ACC112 (cell line): ENCODE measurements around the gene SPAG6.

Experiments
- H2AFZ ChIP-seq: fragments of 200-600 bp; sonication (generic); one replicate; pipeline ENCODE4 v1.6.0; 2017; ENCODE audit warnings: antibody characterized with exemption, low read length; ENCODE audit not compliant: unreplicated experiment
- H3K27ac ChIP-seq: fragments of 200-600 bp; sonication (generic); 2 replicates; pipeline ENCODE4 v1.5.1; 2014; ENCODE audit warnings: low read depth, mild to moderate bottlenecking, antibody characterized with exemption, low read length, moderate library complexity
- H3K27me3 ChIP-seq: fragments of 200-600 bp; sonication (generic); 2 replicates; pipeline ENCODE4 v1.6.1; 2014; ENCODE audit warnings: mild to moderate bottlenecking, antibody characterized with exemption, low read length, moderate library complexity, mixed read lengths; ENCODE audit not compliant: insufficient read depth
- H3K36me3 ChIP-seq: fragments of 200-600 bp; sonication (generic); 2 replicates; pipeline ENCODE4 v1.6.1; 2016; ENCODE audit warnings: mild to moderate bottlenecking, antibody characterized with exemption, low read length, moderate library complexity, mixed read lengths; ENCODE audit not compliant: insufficient read depth
- H3K4me1 ChIP-seq: fragments of 200-600 bp; sonication (generic); one replicate; pipeline ENCODE4 v1.6.1; 2016; ENCODE audit warnings: low read length, mixed read lengths; ENCODE audit not compliant: insufficient read depth, unreplicated experiment, control insufficient read depth
- H3K4me3 ChIP-seq: fragments of 200-600 bp; sonication (generic); 2 replicates; pipeline ENCODE4 v1.5.1; 2014; ENCODE audit warnings: mild to moderate bottlenecking, low read depth, low read length
- H3K79me2 ChIP-seq: fragments of 200-600 bp; sonication (generic); one replicate; pipeline ENCODE4 v1.6.0; 2016; ENCODE audit warnings: low read length; ENCODE audit not compliant: control insufficient read depth, unreplicated experiment, insufficient read depth

SPAG6 gene

DNA sequence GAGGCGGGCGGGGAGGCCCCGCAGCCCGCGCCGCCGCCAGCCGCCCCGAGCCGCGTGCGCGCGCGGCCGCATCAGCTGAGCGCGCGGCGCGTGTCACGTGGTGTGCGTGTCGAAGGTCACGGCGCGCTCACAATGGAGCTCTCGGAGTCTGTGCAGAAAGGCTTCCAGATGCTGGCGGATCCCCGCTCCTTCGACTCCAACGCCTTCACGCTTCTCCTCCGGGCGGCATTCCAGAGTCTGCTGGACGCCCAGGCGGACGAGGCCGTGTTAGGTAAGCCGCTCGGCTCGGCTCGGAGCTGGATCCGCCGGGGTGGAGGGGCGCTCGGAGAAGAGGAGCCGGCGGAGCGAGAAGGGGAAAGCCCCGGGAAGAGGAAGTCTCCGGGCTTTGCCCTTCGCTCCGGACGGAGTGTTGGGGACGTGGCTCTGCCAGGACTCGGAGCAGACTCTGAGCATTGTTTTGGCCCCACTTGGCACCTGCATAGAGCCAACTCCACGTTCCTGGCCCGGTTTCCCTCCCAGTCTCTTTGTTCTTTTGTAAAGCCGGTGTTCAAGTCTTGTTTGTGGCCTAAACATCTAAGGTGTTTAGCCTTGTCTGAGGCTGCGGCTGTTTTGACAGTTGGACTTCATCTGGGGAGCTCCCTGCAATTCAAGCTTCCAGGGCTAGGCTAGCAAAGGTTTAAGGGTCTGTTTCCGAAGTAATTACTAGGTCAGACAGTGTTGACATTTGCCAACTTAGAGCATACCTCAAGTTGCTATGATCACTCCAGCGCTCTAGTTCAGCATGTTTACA is 28.8 kb upstream of the SPAG6 start, which contains the start of gene COMMD3:
Gene COMMD3, plus strand, starts transcription at position 103 of the 790 bp plus-strand sequence. Its CDS starts 30 bp downstream, at position 133.
- Histone ChIP-seq H3K79me2 (peaks cover 24% of the 10 kb centered on the region), H2AFZ (peak within 1 kb of the TSS; percentile 69), H3K27me3 (no peaks in the 10 kb centered on the region), H3K4me1 (peaks cover 31% of the 10 kb centered on the region), H3K27ac (peak within 1 kb of the TSS; percentile 87), H3K4me3 (peak within 1 kb of the TSS; percentile 84), H3K36me3 (no peaks in the 10 kb centered on the region)

GRCh38 chr10:22317076-22317370 is 28.3 kb upstream of the SPAG6 start:
- Histone ChIP-seq H3K36me3 (no peaks in the 10 kb centered on the region), H3K27ac (peak overlapping the region; percentile 87; the same call in 1 of the 2 replicates), H3K79me2 (peaks cover 24% of the 10 kb centered on the region), H2AFZ (peak overlapping the region; percentile 49), H3K27me3 (peaks cover 2% of the 10 kb centered on the region), H3K4me1 (peaks cover 31% of the 10 kb centered on the region), H3K4me3 (peak overlapping the region; percentile 84)

GRCh38 chr10:22317771-22318565 is 27.3 kb upstream of the SPAG6 start:
- Histone ChIP-seq H3K79me2 (peaks cover 32% of the 10 kb centered on the region), H3K4me1 (peaks cover 38% of the 10 kb centered on the region), H3K27ac (no peak overlapping the region), H3K4me3 (peak overlapping the region; percentile 84), H3K36me3 (no peaks in the 10 kb centered on the region), H3K27me3 (peaks cover 11% of the 10 kb centered on the region), H2AFZ (no peak overlapping the region)

DNA sequence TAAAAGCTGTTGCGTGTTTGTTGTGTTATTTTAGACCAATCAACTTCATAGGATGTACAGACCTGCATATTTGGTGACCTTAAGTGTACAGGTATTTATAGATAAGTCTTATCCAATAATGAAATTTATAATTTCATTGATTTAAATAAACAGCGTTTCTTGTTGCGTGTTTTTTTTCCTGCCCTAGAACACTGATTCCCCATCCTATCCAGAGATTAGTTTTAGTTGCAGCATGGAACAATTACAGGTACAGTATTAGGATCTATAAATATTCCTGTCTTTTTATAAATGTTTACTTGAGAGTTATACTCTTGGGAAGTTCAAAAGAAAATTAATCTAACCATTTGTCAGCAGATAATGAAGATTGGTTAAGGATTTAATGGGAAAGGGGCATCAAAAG is 26.5 kb upstream of the SPAG6 start:
- no peak overlapping the region for H2AFZ ChIP-seq
- H3K27ac ChIP-seq, result no peak overlapping the region
- H3K4me1 ChIP-seq, result peaks cover 45% of the 10 kb centered on the region
- peaks cover 20% of the 10 kb centered on the region for H3K27me3 ChIP-seq
- H3K36me3 ChIP-seq, result no peaks in the 10 kb centered on the region
- no peak overlapping the region for H3K4me3 ChIP-seq
- peaks cover 40% of the 10 kb centered on the region for H3K79me2 ChIP-seq

DNA sequence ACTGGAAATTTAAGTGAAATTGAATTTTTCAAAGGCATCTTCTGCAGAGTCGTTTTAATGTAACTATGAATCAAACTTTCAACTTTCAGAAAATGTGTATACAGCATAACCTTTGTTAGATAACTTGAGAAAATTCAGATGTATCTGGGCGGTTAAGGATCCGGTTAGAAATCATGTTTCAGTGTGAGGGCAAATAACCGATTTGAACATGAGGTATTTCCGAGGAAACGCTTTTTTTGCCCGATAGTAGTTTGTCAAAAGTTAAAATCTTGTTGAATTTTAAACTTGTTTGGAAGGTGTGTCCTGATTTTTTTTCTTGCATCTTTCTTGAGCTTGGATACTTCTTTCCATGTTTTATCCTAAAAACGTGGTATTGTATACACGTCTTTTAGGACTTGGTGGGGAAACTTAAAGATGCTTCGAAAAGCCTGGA is 25.7 kb upstream of the SPAG6 start:
- Histone ChIP-seq H3K36me3 (no peaks in the 10 kb centered on the region), H2AFZ (peak overlapping the region; percentile 97), H3K79me2 (peaks cover 48% of the 10 kb centered on the region), H3K4me1 (peaks cover 45% of the 10 kb centered on the region), H3K27ac (no peak overlapping the region), H3K4me3 (peak overlapping the region; percentile 76), H3K27me3 (peaks cover 27% of the 10 kb centered on the region)

DNA sequence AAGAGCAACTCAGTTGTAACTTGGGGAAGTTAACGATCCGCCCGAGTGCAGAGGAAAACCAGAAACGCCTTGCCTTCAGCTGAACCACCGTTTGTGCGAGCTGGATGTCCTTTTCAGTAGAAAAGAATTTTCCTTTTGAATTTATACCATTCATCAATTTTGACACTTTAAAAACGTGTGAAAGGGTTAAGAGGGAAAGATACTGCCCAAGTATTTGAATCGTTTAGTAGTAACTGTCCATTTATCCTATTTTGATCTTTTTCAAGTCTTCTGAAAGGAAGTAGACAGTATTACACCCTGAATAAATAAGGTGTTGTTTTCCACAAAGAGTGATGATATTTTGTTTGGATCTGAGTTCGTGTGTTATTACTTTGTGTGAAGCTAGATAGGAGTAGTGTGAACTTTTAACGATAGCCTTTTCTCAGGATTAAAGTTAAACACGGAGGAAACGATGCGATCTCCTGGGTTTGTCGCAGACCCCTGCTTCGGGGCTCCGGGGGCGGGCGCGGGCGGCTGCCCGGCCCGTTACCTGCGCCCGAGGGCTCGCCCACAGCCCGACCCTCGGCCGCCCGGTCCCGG is 25.2 kb upstream of the SPAG6 start:
- H3K4me1 ChIP-seq, result peaks cover 41% of the 10 kb centered on the region
- peak overlapping the region; percentile 76 for H3K4me3 ChIP-seq
- peaks cover 53% of the 10 kb centered on the region for H3K79me2 ChIP-seq
- peaks cover 29% of the 10 kb centered on the region for H3K27me3 ChIP-seq
- H3K36me3 ChIP-seq, result no peaks in the 10 kb centered on the region
- peak overlapping the region; percentile 54; the same call in 1 of the 2 replicates for H3K27ac ChIP-seq
- H2AFZ ChIP-seq, result peak overlapping the region; percentile 97

GRCh38 chr10:22320591-22321155 is 24.6 kb upstream of the SPAG6 start, which contains the start of gene BMI1:
BMI1 (plus strand) TSS chr10:22321099; CDS start chr10:22326450, 5,351 bp downstream.
- peak within 1 kb of the TSS; percentile 93 for H3K4me3 ChIP-seq
- H3K79me2 ChIP-seq, result peaks cover 55% of the 10 kb centered on the region
- H3K36me3 ChIP-seq, result no peaks in the 10 kb centered on the region
- H3K27me3 ChIP-seq, result peaks cover 29% of the 10 kb centered on the region
- peak within 1 kb of the TSS; percentile 97 for H2AFZ ChIP-seq
- peak within 1 kb of the TSS; percentile 54; the same call in 1 of the 2 replicates for H3K27ac ChIP-seq
- H3K4me1 ChIP-seq, result peaks cover 36% of the 10 kb centered on the region

GRCh38 chr10:22321156-22321923 is 24.0 kb upstream of the SPAG6 start:
- Histone ChIP-seq H3K27me3 (peaks cover 29% of the 10 kb centered on the region), H3K36me3 (no peaks in the 10 kb centered on the region), H3K79me2 (peaks cover 60% of the 10 kb centered on the region), H2AFZ (peak overlapping the region; percentile 64), H3K4me1 (peaks cover 40% of the 10 kb centered on the region), H3K4me3 (peak overlapping the region; percentile 93), H3K27ac (peak overlapping the region; percentile 42; the same call in 1 of the 2 replicates)

GRCh38 chr10:22321924-22322640 is 23.2 kb upstream of the SPAG6 start:
- Histone ChIP-seq H3K79me2 (peaks cover 63% of the 10 kb centered on the region), H3K27me3 (peaks cover 29% of the 10 kb centered on the region)

More at GRCh38 chr10:22321924-22322640, 23.2 kb upstream of the SPAG6 start:
- H2AFZ ChIP-seq, result no peak overlapping the region
- no peak overlapping the region for H3K27ac ChIP-seq
- H3K36me3 ChIP-seq, result 0 out of 2 replicates have a peak, but pooled peaks cover 3% of the 10 kb centered on the region
- peak overlapping the region; percentile 81 for H3K4me3 ChIP-seq
- H3K4me1 ChIP-seq, result peaks cover 48% of the 10 kb centered on the region
